Measurements from ENCODE around the gene PEMT.

Gene PEMT

GRCh38 chr17:17502741-17503565, 88.6 kb downstream of the PEMT start:
- H3K4me1 ChIP-seq (ENCODE audit: insufficient read depth, insufficient read length), result peaks cover 7% of the 10 kb centered on the region
- H3K4me3 ChIP-seq (ENCODE audit: insufficient read length, low read depth), result no peak overlapping the region
- H3K9ac ChIP-seq (ENCODE audit: insufficient read length, low read depth), result no peak overlapping the region
- H3K27me3 ChIP-seq (ENCODE audit: insufficient read depth, insufficient read length), result no peaks in the 10 kb centered on the region
- no peak for DNase-seq (ENCODE audit: low read depth, low spot score)
- TF ChIP-seq YY1 (IDR thresholded peaks at IDR 0.05; ENCODE audit: insufficient read depth, insufficient read length) (no peak), SUZ12 (IDR thresholded peaks at IDR 0.05; ENCODE audit: extremely low read depth, insufficient read depth, insufficient read length) (no peak), ZNF274 (IDR thresholded peaks at IDR 0.05; ENCODE audit: low read depth, low read length) (no peak)
- no peaks in the 10 kb centered on the region for H3K9me3 ChIP-seq (ENCODE audit: insufficient read depth, low read length)
- H3K36me3 ChIP-seq (ENCODE audit: insufficient read depth, insufficient read length, low read length), result no peaks in the 10 kb centered on the region

DNA sequence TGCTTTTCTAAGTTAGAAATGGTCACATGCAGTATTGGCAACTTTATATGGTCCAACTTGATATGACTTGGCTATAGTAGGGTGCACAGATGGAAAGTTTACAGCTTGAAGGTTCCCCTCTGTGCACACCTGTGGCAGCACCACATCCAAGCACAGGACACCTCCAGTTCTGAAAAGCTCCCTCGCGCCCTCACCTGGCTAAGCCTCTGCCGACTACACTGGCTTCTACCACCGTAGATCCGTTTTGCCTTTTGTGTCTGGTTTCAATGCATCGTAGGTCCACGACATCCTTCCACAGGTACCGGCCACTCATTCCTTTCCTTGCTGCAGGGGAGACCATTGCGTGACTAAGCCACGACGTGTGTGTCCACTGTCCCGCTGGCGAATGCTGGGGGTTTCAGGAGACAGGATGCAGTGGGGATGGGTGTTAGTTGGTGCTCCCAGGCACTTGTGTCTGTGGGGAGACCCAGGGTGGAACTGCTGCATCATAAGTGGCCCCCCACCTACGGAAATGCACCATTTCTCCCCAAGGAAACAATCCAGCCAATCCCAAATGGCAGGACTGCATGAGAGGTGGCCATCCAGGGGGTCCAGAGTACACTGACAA, 90.4 kb downstream of the PEMT start:
- H3K36me3 ChIP-seq (ENCODE audit: insufficient read depth, insufficient read length, low read length), result no peaks in the 10 kb centered on the region
- no peak for TF ChIP-seq YY1 (IDR thresholded peaks at IDR 0.05; ENCODE audit: insufficient read depth, insufficient read length)
- no peak for TF ChIP-seq ZNF274 (IDR thresholded peaks at IDR 0.05; ENCODE audit: low read depth, low read length)
- no peak for TF ChIP-seq SUZ12 (IDR thresholded peaks at IDR 0.05; ENCODE audit: extremely low read depth, insufficient read depth, insufficient read length)
- H3K4me3 ChIP-seq (ENCODE audit: insufficient read length, low read depth), result no peak overlapping the region
- peaks cover 11% of the 10 kb centered on the region for H3K4me1 ChIP-seq (ENCODE audit: insufficient read depth, insufficient read length)
- H3K27me3 ChIP-seq (ENCODE audit: insufficient read depth, insufficient read length), result peaks cover 6% of the 10 kb centered on the region
- DNase-seq (ENCODE audit: low read depth, low spot score), result no peak
- H3K9ac ChIP-seq (ENCODE audit: insufficient read length, low read depth), result no peak overlapping the region
- H3K9me3 ChIP-seq (ENCODE audit: insufficient read depth, low read length), result no peaks in the 10 kb centered on the region

GRCh38 chr17:17499402-17500145, 91.9 kb downstream of the PEMT start:
- Histone ChIP-seq H3K9me3 (ENCODE audit: insufficient read depth, low read length) (no peaks in the 10 kb centered on the region), H3K27me3 (ENCODE audit: insufficient read depth, insufficient read length) (peaks cover 17% of the 10 kb centered on the region), H3K4me1 (ENCODE audit: insufficient read depth, insufficient read length) (peaks cover 8% of the 10 kb centered on the region), H3K4me3 (ENCODE audit: insufficient read length, low read depth) (no peak overlapping the region), H3K36me3 (ENCODE audit: insufficient read depth, insufficient read length, low read length) (no peaks in the 10 kb centered on the region), H3K9ac (ENCODE audit: insufficient read length, low read depth) (no peak overlapping the region)
- no peak for TF ChIP-seq YY1 (IDR thresholded peaks at IDR 0.05; ENCODE audit: insufficient read depth, insufficient read length)
- TF ChIP-seq ZNF274 (IDR thresholded peaks at IDR 0.05; ENCODE audit: low read depth, low read length), result no peak
- no peak for TF ChIP-seq SUZ12 (IDR thresholded peaks at IDR 0.05; ENCODE audit: extremely low read depth, insufficient read depth, insufficient read length)
- DNase-seq (ENCODE audit: low read depth, low spot score), result no peak

- Histone ChIP-seq H3K36me3 (ENCODE audit: insufficient read depth, insufficient read length, low read length) (no peaks in the 10 kb centered on the region), H3K27me3 (ENCODE audit: insufficient read depth, insufficient read length) (peaks cover 17% of the 10 kb centered on the region), H3K4me3 (ENCODE audit: insufficient read length, low read depth) (no peak overlapping the region), H3K9me3 (ENCODE audit: insufficient read depth, low read length) (no peaks in the 10 kb centered on the region), H3K9ac (ENCODE audit: insufficient read length, low read depth) (no peak overlapping the region), H3K4me1 (ENCODE audit: insufficient read depth, insufficient read length) (peaks cover 8% of the 10 kb centered on the region)
- no peak for TF ChIP-seq ZNF274 (IDR thresholded peaks at IDR 0.05; ENCODE audit: low read depth, low read length)
- TF ChIP-seq YY1 (IDR thresholded peaks at IDR 0.05; ENCODE audit: insufficient read depth, insufficient read length), result no peak
- TF ChIP-seq SUZ12 (IDR thresholded peaks at IDR 0.05; ENCODE audit: extremely low read depth, insufficient read depth, insufficient read length), result no peak
- DNase-seq (ENCODE audit: low read depth, low spot score), result no peak
Measured at GRCh38 chr17:17498606-17499301, 92.8 kb downstream of the PEMT start.

DNA sequence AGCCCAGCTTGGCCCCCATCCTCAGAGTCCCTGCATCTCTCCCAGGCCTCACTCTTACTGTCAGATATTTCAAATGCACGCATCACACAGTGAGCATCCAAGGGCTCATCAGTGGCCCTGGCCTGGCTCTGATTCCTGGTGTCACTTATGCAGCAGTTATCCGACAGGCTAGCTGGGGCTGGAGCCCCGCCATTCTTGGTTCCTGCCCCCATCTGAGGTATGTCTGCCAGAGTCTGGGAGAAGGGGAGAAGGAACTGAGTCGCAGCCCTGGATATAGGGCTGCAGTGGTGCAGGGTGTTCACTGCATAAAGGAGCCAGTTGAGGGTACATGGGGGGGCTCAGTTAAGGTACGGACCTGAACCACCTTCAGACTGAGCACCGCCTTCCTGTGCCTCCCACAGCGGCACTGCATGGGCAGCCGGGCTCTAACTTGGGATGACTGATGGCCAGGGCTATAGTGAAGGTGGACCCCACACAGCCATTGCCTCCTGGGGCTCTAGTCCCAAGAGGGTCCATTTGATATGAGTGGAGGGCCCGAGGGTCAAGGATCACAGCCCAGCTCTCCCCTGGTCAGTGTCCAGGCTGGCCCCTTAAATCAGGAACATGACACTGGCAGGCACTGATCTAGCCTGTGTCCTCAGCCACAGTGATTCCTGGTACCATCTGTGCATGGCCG, 93.5 kb downstream of the PEMT start:
- H3K36me3 ChIP-seq (ENCODE audit: insufficient read depth, insufficient read length, low read length), result peaks cover 1% of the 10 kb centered on the region
- no peak for TF ChIP-seq YY1 (IDR thresholded peaks at IDR 0.05; ENCODE audit: insufficient read depth, insufficient read length)
- no peak for TF ChIP-seq ZNF274 (IDR thresholded peaks at IDR 0.05; ENCODE audit: low read depth, low read length)
- no peak for TF ChIP-seq SUZ12 (IDR thresholded peaks at IDR 0.05; ENCODE audit: extremely low read depth, insufficient read depth, insufficient read length)
- peaks cover 6% of the 10 kb centered on the region for H3K4me1 ChIP-seq (ENCODE audit: insufficient read depth, insufficient read length)
- DNase-seq (ENCODE audit: low read depth, low spot score), result no peak
- no peak overlapping the region for H3K4me3 ChIP-seq (ENCODE audit: insufficient read length, low read depth)
- peaks cover 17% of the 10 kb centered on the region for H3K27me3 ChIP-seq (ENCODE audit: insufficient read depth, insufficient read length)
- no peak overlapping the region for H3K9ac ChIP-seq (ENCODE audit: insufficient read length, low read depth)
- no peaks in the 10 kb centered on the region for H3K9me3 ChIP-seq (ENCODE audit: insufficient read depth, low read length)

DNA sequence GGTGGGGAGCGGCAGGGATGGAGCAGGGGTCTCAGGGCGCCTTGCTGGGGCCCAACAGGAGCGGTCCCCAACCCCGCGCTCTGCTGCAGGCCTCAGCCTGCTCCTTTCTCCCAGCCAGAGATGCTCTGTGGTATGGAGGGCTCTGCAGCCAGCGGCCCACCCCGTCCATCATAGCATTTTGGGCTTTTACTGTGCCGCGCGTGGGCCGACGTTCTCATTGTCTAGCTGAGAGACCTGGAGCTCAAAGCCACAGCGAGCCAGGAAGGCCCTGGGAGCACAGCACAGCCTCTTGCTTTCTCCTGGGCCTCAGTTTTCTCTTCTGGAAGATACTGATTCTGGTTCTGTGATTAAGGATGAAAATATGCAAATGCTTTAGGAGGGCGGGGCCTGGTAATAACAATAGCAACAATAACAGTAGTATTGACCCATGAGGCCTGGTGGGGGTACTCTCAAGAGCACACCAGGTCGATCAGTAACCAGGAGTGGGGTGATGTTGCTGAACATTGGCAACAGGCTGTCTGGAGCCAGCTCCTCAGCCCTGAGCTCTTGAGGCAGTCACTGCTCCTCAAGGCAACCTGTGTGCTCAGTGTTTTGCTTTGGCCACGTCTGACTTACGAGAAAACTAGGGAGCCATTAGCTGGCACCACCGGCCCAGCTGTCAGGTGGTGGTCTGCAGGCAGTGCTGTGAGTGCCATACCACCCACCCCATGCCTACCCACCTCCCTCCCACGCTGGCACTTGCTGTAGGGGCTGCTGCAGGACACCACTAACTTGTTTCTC, 94.3 kb downstream of the PEMT start:
- TF ChIP-seq ZNF274 (IDR thresholded peaks at IDR 0.05; ENCODE audit: low read depth, low read length) (no peak), YY1 (IDR thresholded peaks at IDR 0.05; ENCODE audit: insufficient read depth, insufficient read length) (no peak), SUZ12 (IDR thresholded peaks at IDR 0.05; ENCODE audit: extremely low read depth, insufficient read depth, insufficient read length) (no peak)
- DNase-seq (ENCODE audit: low read depth, low spot score), result no peak
- H3K4me3 ChIP-seq (ENCODE audit: insufficient read length, low read depth), result peak overlapping the region; percentile 34
- peaks cover 8% of the 10 kb centered on the region for H3K36me3 ChIP-seq (ENCODE audit: insufficient read depth, insufficient read length, low read length)
- no peaks in the 10 kb centered on the region for H3K9me3 ChIP-seq (ENCODE audit: insufficient read depth, low read length)
- peaks cover 17% of the 10 kb centered on the region for H3K27me3 ChIP-seq (ENCODE audit: insufficient read depth, insufficient read length)
- peaks cover 9% of the 10 kb centered on the region for H3K4me1 ChIP-seq (ENCODE audit: insufficient read depth, insufficient read length)
- peak overlapping the region; percentile 10 for H3K9ac ChIP-seq (ENCODE audit: insufficient read length, low read depth)
